ENCODE measurements around the gene LRRC70.

GRCh38 chr5:62605638-62606037 lies 27.0 kb downstream of the LRRC70 start:
- TF ChIP-seq CTCF (conservative IDR thresholded peaks at IDR 0.05; ENCODE audit: low read depth in 2 of 2) (no peak), EZH2 (IDR thresholded peaks at IDR 0.05; ENCODE audit: low read depth, unreplicated experiment) (no peak), CREB1 (CRISPR knock-in tag; IDR thresholded peaks at IDR 0.05; ENCODE audit: low read depth) (no peak), EZH2phosphoT487 (IDR thresholded peaks at IDR 0.05; ENCODE audit: unreplicated experiment) (no peak)

All from GM23338 (cell line).